Prostate gland (tissue), 2 donors: ENCODE measurements around the gene SCIN. TPM values are rescaled to one million over a fixed set of nuclear protein-coding genes. Genes with fewer than 3 reads are reported as not detected.
A peak's percentile ranks its signal among the peaks of the same experiment; 100 is the strongest.

Experiments
- DNase-seq: peaks from one replicate; pipeline ENCODE4 v3.0.0-alpha.2; 2019; ENCODE audit warnings: low spot score
- H3K27ac ChIP-seq, 2 donors: fragments of 200-600 bp; sonication (generic); 2 replicates each; pipeline ENCODE4 v1.5.1; 2017 to 2019
- H3K27me3 ChIP-seq: fragments of 200-600 bp; sonication (generic); replicated peaks from 2 replicates; pipeline ENCODE4 v1.5.1; 2019; ENCODE audit not compliant: insufficient read depth
- H3K36me3 ChIP-seq, 2 donors: fragments of 200-600 bp; sonication (generic); 1 replicate in 1 of 2; 2 replicates in 1 of 2; pipeline versions ENCODE4 v1.5.1 to v1.8.1; 2017 to 2019
- H3K4me1 ChIP-seq: fragments of 200-600 bp; sonication (generic); replicated peaks from 2 replicates; pipeline ENCODE4 v1.5.1; 2019
- H3K4me3 ChIP-seq, 2 donors: fragments of 200-600 bp; sonication (generic); 2 replicates each; pipeline ENCODE4 v1.5.1; 2017 to 2019
- H3K9me3 ChIP-seq: fragments of 200-600 bp; sonication (generic); 2 replicates; pipeline ENCODE4 v1.5.1; 2017
- POLR2A ChIP-seq: fragments of 450-650 bp; IDR thresholded peaks from one replicate; pipeline ENCODE4 v1.6.1; 2016; ENCODE audit warnings: antibody characterized with exemption, mild to moderate bottlenecking
- POLR2AphosphoS5 ChIP-seq: sonication (generic); formaldehyde crosslinking; IDR thresholded peaks from one replicate; pipeline ENCODE4 v1.6.1; 2017; ENCODE audit warnings: antibody characterized with exemption
- WGBS: methylation state at CpG from one replicate; pipeline ENCODE4 v1.1.5; 2018; 5-methylcytosine and 5-hydroxymethylcytosine counted together
- intact Hi-C: fragments of 100-400 bp; cut with DNase I; formaldehyde crosslinking; loops from one replicate; pipeline ENCODE4 v1.14.2; 2022
- total RNA-seq, 2 donors: library from RNA; depleted of rRNA; stranded (reverse); fragments of >200 nt; gene quantifications; one replicate each; pipeline ENCODE4 v1.1.0, GENCODE V29; 2016
- TF ChIP-seq, protein P1 (sequence below), 4 experiments: fragments of 200-600 bp in 2 of 4; fragments of 450-650 bp in 2 of 4; sonication (generic) in 2 of 4; IDR thresholded peaks; 1 replicate in 3 of 4; 2 replicates in 1 of 4; pipeline ENCODE4 v1.5.1; 2016 to 2019; ENCODE audit warnings: antibody characterized with exemption in 4 of 4, mild to moderate bottlenecking in 2 of 4, moderate library complexity in 2 of 4

The SCIN gene
- total RNA-seq, 2 donors from 2014 or later, result 7.6 to 12.2 TPM

DNA sequence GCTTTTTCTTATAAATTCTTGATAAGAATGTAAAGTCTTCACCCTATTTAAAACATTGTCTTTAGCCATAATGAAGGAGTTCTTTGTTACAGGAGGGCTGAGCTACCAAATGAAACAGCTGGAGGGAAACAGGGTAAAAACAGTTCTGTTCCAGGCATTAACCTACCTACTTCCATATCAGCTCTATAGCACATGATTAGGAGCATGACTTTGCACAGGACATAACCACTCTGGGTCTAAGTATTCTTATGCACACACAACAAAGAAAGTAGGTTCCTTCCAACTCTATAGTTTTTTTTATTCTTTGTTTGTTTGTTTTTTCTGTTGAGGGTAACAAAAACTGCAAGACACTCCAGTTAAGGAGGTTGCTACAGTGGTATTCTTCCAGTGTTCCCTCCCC, 52.7 kb downstream of the SCIN start:
- Histone ChIP-seq H3K27me3 (no peaks in the 10 kb centered on the region), H3K27ac (no peak overlapping the region), H3K9me3 (no peaks in the 10 kb centered on the region), H3K4me3 (no peak overlapping the region), H3K36me3 (no peaks in the 10 kb centered on the region), H3K4me1 (no peaks in the 10 kb centered on the region)
- intact Hi-C loops, result loop anchor here (5.0 kb wide), 1 partner anchor 101 kb away; no protein-coding TSS in a partner anchor
- TF ChIP-seq, protein P1, sequence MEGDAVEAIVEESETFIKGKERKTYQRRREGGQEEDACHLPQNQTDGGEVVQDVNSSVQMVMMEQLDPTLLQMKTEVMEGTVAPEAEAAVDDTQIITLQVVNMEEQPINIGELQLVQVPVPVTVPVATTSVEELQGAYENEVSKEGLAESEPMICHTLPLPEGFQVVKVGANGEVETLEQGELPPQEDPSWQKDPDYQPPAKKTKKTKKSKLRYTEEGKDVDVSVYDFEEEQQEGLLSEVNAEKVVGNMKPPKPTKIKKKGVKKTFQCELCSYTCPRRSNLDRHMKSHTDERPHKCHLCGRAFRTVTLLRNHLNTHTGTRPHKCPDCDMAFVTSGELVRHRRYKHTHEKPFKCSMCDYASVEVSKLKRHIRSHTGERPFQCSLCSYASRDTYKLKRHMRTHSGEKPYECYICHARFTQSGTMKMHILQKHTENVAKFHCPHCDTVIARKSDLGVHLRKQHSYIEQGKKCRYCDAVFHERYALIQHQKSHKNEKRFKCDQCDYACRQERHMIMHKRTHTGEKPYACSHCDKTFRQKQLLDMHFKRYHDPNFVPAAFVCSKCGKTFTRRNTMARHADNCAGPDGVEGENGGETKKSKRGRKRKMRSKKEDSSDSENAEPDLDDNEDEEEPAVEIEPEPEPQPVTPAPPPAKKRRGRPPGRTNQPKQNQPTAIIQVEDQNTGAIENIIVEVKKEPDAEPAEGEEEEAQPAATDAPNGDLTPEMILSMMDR (IDR thresholded peaks at IDR 0.05), result no peak
- TF ChIP-seq POLR2AphosphoS5 (no peak), POLR2A (no peak)
- DNase-seq, result no peak

DNA sequence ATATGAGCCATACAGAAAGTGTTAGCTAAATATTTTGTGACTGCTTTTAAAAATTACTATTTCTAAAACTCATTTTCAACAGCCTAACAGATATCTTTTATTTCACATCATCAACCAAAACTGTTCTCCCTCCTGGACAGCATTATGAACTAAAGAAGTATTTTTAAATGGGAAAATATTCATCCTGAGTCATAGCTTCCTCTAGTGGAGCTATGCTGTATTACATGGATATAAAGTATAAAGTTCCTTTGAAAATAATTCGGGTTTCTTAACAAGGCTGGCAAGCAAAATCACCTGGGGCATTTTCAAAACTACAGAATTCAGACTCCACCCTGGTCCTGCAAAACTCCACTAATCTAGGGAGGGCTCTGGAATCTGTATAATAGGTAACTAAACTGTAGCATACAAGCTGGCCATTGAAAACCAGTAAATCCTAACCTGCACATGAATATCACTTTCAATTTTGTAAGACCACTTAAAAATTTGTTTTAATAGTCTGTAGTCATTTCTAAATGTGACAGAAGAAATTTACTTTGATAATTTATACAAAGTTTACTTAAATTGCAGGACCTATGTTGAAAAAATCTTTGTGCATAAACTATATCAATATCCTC, 53.5 kb downstream of the SCIN start:
- Histone ChIP-seq H3K9me3 (no peaks in the 10 kb centered on the region), H3K27me3 (no peaks in the 10 kb centered on the region), H3K4me3 (no peak overlapping the region), H3K27ac (no peak overlapping the region), H3K36me3 (no peaks in the 10 kb centered on the region), H3K4me1 (no peaks in the 10 kb centered on the region)
- DNase-seq, result no peak
- intact Hi-C loops, result loop anchor here (5.0 kb wide), 1 partner anchor 102 kb away; no protein-coding TSS in a partner anchor
- TF ChIP-seq, protein P1 (IDR thresholded peaks at IDR 0.05), result peak; percentile 16 to 83 (median 68)
- no peak for TF ChIP-seq POLR2AphosphoS5
- 17% methylated on average over 1 of the region's 1 CpG for WGBS

DNA sequence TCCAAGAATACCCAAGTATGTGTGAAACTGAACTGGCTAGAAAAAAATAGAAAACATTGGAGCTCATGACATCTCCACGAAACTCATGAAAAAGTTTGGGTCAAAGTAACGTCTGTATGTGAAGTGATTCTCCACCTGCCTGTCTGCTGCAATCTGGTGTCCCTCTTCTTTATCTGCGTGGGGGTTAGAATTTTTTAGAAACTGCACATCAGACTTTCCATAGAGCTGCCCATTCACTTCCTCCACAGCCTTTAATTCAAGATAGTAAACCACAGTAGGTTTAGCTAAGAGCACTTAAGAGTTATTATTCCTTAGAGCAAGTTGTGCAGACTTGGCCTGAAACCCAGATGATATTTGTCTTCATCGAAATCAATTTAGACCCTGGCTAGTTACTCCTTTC, 55.3 kb downstream of the SCIN start:
- no peaks in the 10 kb centered on the region for H3K27me3 ChIP-seq
- no peak overlapping the region for H3K4me3 ChIP-seq
- H3K36me3 ChIP-seq, result no peaks in the 10 kb centered on the region
- WGBS, result 64% methylated on average over 4 of the region's 4 CpGs
- no peak for DNase-seq
- no peaks in the 10 kb centered on the region for H3K4me1 ChIP-seq
- no peak overlapping the region for H3K27ac ChIP-seq
- no peaks in the 10 kb centered on the region for H3K9me3 ChIP-seq
- intact Hi-C loops, result no loop called here
- no peak for TF ChIP-seq POLR2AphosphoS5
- TF ChIP-seq, protein P1 (IDR thresholded peaks at IDR 0.05), result no peak
- TF ChIP-seq POLR2A, result no peak

DNA sequence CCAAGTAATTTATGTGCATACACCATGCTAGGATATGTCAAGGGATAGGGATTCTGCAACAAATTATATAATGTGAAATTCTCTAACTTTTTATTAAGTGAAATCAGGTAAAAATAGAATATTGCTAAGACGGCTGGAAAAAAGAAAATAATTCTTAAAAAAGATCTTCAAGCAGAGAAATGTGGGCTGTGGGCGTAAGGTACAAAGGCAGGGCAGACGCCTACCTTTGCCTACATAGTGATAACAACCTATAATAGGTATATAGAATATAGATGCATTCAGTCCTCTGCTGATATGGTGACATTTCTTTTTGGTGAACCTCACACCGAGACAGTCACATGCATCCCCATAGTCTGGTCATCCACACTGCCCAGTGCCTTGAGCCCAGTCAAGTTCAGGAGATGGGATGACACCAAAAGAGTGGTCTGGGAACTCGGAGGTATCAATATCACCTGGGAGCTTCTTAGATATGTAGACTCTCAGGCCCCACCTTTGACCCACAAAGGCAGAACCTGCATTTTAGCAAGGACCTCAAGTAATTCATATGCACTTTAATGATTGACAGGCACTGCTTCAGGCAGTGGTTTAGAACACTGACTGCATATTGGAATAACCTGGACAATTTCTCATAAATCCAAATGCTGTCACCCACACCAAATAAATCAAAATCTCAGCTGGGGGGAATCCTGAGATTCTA, 59.4 kb downstream of the SCIN start:
- DNase-seq, result no peak
- no peaks in the 10 kb centered on the region for H3K9me3 ChIP-seq
- 88% methylated on average over 5 of the region's 5 CpGs for WGBS
- TF ChIP-seq POLR2A (no peak), POLR2AphosphoS5 (no peak)
- TF ChIP-seq, protein P1 (IDR thresholded peaks at IDR 0.05), result no peak
- H3K36me3 ChIP-seq, result no peaks in the 10 kb centered on the region
- H3K27ac ChIP-seq, result no peak overlapping the region
- intact Hi-C loops, result no loop called here
- no peak overlapping the region for H3K4me3 ChIP-seq
- no peaks in the 10 kb centered on the region for H3K27me3 ChIP-seq
- H3K4me1 ChIP-seq, result no peaks in the 10 kb centered on the region

DNA sequence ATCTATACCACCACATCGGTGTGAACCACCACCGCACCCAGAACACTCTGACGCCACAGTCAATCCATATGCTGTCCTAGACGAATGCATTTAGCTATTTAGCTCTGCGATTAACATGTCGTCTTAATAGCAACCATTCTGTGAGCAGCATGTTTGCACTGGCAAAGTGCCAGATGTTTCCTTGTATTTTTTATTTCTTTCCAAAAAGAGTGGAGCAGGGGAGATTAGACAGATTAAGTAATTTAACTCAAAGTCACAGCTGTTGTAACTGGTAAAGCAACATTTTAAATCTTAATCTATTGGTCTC, 59.9 kb downstream of the SCIN start:
- Histone ChIP-seq H3K4me1 (no peaks in the 10 kb centered on the region), H3K9me3 (no peaks in the 10 kb centered on the region), H3K27ac (no peak overlapping the region), H3K4me3 (no peak overlapping the region), H3K36me3 (no peaks in the 10 kb centered on the region), H3K27me3 (no peaks in the 10 kb centered on the region)
- 22% methylated on average over 6 of the region's 6 CpGs for WGBS
- no peak for DNase-seq
- intact Hi-C loops, result no loop called here
- TF ChIP-seq POLR2A (no peak), POLR2AphosphoS5 (no peak)
- TF ChIP-seq, protein P1 (IDR thresholded peaks at IDR 0.05), result no peak
